PFSK-1 (cell line): Measurements from ENCODE around the gene MAD1L1.

Source experiments
- FOXP2 ChIP-seq: optimal IDR thresholded peaks from 2 replicates; pipeline ENCODE3; 2011; ENCODE audit warnings: borderline replicate concordance, control low read depth, inconsistent platforms; ENCODE audit not compliant: insufficient read depth; ENCODE audit errors: extremely low read length, extremely low read depth
- POLR2AphosphoS5 ChIP-seq: IDR thresholded peaks from 2 replicates; pipeline ENCODE4 v1.6.1; 2012; ENCODE audit warnings: low read depth, mild to moderate bottlenecking, control low read depth, low read length, moderate library complexity
- SIN3A ChIP-seq: IDR thresholded peaks from 2 replicates; pipeline ENCODE4 v1.6.1; 2012; ENCODE audit warnings: mild to moderate bottlenecking, low read length, moderate library complexity, borderline replicate concordance; ENCODE audit not compliant: insufficient read depth
- TAF1 ChIP-seq: IDR thresholded peaks from 2 replicates; pipeline ENCODE4 v1.6.1; 2012; ENCODE audit warnings: low read length, control low read depth, borderline replicate concordance; ENCODE audit not compliant: insufficient read depth
- TF ChIP-seq, protein P1 (sequence below), 2 experiments: IDR thresholded peaks; 2 replicates each; pipeline versions ENCODE4 v1.6.1 to v1.8.0; 2011 to 2012; ENCODE audit warnings: low read depth in 2 of 2, low read length in 2 of 2, control low read depth in 1 of 2, inconsistent platforms in 1 of 2, mild to moderate bottlenecking in 1 of 2, moderate library complexity in 1 of 2; ENCODE audit not compliant: insufficient read depth in 1 of 2

Gene MAD1L1

DNA sequence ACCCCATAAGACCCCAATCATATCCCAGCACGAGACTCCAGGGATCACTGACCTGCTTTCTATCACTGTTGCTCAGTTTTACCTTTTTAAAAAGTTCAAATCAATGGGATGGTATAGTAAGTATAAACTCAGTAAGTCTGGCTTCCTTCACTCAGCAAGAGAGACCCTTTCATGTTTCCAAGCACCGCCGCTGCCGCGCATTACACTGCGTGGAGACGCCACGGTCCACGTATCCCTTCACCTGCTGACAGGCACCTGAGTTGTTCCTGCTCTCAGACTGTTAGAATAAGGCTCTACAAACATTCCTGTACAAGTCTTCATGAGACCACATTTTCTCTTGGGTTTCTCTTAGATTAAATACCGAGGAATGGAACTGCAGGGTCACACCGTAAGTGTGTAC is 28.3 kb downstream of the MAD1L1 start:
- TF ChIP-seq SIN3A, result no peak
- TF ChIP-seq FOXP2, result no peak
- TF ChIP-seq, protein P1, sequence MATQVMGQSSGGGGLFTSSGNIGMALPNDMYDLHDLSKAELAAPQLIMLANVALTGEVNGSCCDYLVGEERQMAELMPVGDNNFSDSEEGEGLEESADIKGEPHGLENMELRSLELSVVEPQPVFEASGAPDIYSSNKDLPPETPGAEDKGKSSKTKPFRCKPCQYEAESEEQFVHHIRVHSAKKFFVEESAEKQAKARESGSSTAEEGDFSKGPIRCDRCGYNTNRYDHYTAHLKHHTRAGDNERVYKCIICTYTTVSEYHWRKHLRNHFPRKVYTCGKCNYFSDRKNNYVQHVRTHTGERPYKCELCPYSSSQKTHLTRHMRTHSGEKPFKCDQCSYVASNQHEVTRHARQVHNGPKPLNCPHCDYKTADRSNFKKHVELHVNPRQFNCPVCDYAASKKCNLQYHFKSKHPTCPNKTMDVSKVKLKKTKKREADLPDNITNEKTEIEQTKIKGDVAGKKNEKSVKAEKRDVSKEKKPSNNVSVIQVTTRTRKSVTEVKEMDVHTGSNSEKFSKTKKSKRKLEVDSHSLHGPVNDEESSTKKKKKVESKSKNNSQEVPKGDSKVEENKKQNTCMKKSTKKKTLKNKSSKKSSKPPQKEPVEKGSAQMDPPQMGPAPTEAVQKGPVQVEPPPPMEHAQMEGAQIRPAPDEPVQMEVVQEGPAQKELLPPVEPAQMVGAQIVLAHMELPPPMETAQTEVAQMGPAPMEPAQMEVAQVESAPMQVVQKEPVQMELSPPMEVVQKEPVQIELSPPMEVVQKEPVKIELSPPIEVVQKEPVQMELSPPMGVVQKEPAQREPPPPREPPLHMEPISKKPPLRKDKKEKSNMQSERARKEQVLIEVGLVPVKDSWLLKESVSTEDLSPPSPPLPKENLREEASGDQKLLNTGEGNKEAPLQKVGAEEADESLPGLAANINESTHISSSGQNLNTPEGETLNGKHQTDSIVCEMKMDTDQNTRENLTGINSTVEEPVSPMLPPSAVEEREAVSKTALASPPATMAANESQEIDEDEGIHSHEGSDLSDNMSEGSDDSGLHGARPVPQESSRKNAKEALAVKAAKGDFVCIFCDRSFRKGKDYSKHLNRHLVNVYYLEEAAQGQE (IDR thresholded peaks at IDR 0.05; ENCODE audit: insufficient read depth in 1 of 2, low read depth in 2 of 2, low read length in 2 of 2), result no peak
- TF ChIP-seq POLR2AphosphoS5, result no peak
- TF ChIP-seq TAF1, result no peak

DNA sequence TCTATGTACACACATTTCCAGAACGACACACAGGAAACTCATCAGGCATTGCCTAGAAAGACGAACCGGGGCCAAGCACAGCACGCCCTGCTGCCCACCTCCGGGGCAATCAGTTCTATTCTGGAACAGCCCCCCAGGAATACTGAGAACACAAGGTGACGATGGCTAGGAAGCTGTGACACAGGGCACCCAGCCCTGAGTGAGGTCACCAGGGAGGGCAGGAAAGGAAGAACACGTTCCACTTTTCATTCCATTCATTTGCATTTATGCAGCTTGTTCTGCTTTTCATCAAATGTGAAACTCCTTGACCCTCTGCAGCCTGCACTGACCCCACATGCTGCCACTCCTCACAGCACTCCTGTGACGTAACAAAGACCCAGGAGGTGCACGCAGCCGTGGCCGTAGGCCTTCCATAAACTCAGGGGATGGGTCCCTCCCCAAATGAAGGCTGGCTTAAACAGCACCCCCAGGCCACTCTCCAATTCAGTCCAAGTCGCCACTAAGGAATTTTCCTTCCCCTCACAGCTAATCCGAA is 28.9 kb downstream of the MAD1L1 start:
- TF ChIP-seq SIN3A, result no peak
- TF ChIP-seq, protein P1 (IDR thresholded peaks at IDR 0.05; ENCODE audit: insufficient read depth in 1 of 2, low read depth in 2 of 2, low read length in 2 of 2), result no peak
- no peak for TF ChIP-seq FOXP2
- no peak for TF ChIP-seq TAF1
- no peak for TF ChIP-seq POLR2AphosphoS5

DNA sequence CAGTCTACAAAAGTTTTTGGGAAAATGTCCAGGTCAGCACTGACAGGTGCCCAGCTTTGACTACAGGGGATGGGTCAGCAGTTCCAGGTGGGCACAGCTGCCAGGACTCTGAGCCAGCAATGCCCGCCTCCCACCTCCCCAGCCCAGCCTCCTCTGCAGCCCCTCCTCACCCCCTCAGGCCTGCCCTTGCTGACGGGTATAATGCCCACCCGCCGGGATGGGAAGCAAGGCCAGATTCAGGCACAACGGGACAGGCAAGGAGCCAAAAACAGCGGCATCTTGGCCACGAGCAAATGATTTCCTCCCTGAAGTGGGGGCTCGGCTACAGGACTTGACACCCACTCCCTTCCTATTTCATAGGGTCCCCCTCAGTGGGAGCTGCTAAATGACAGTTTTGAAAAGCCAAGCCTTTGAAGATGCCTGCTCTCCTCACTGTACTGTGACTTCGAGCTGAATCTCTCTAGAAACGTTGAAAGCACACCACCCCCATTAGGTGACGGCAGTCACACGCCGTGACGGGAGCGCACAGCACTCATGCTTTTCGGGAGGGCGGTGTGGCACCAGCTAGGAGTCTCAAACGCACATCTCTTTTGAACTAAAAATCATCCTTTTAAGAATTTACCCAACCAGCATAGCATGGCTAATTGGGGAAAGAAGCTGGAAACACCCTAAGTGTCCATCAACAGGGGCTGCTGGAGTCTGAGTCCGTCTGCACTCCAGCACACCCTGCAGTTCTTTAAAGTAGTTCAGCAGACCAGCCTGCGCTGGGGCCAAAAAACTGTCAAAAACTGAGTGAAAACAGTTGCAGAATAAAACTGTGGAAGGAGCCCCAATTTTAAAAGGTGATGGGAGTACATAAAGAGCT is 29.6 kb downstream of the MAD1L1 start:
- TF ChIP-seq SIN3A, result no peak
- no peak for TF ChIP-seq POLR2AphosphoS5
- TF ChIP-seq, protein P1 (IDR thresholded peaks at IDR 0.05; ENCODE audit: insufficient read depth in 1 of 2, low read depth in 2 of 2, low read length in 2 of 2), result no peak
- no peak for TF ChIP-seq TAF1
- TF ChIP-seq FOXP2, result no peak

DNA sequence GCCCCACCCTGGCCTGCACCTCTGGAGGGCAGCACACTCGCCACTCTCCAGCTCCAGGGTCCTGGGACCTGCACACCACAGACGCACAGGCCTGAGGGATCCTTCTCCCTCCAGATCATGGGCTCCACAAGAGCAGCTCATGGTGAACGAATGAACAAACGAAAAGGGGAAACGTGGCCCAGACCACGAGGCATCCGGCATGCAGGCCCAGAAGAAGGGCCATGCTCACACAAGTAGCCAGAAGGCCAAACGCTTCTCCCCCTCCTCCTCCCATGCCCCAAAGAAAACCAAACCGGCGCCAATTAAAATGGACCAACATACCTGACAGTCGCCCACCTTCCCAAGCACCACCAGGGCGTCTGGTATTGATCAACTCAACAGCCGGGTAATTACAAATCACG is 30.4 kb downstream of the MAD1L1 start:
- TF ChIP-seq TAF1 (no peak), SIN3A (no peak), FOXP2 (no peak), POLR2AphosphoS5 (no peak)
- TF ChIP-seq, protein P1 (IDR thresholded peaks at IDR 0.05; ENCODE audit: insufficient read depth in 1 of 2, low read depth in 2 of 2, low read length in 2 of 2), result no peak
